ENCODE measurements around the gene PPP1R3G.

DNA sequence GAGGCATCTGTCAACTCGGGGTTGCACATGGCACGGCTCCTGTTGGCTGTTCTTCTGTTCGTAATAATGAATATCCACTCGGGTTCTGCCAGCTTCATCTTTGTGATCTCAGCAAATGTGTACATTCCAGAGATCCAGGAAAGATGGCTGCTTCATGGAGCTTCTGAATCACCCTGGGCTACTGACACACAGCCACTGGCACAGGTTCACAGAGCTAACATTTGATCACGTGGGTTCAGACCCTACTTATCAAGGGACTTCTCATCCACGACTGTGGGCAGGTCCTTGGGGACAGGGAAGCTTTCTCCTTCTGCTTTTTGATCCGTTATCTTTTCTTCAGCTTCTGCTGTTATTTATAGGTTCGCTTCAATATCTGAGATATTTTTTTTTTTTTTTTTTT, 18.1 kb downstream of the PPP1R3G start:
- TF ChIP-seq GATA2 (IDR thresholded peaks at IDR 0.05; ENCODE audit: low read depth, low read length), result no peak
- no peak for TF ChIP-seq GATA3 (IDR thresholded peaks at IDR 0.05; ENCODE audit: low read depth, low read length)
